Thyroid gland (tissue), 4 donors: ENCODE measurements around the gene RRBP1.

ENCODE experiments used
- CTCF ChIP-seq, 6 experiments: fragments of 200-600 bp in 3 of 6; fragments of 450-650 bp in 3 of 6; sonication (generic) in 3 of 6; IDR thresholded peaks; one replicate each; pipeline ENCODE4 v1.5.1; 2016 to 2019; ENCODE audit warnings: antibody characterized with exemption in 6 of 6, mild to moderate bottlenecking in 2 of 6, inconsistent platforms in 1 of 6, moderate library complexity in 1 of 6
- POLR2A ChIP-seq, 2 donors: fragments of 450-650 bp; IDR thresholded peaks; one replicate each; pipeline ENCODE4 v1.6.1; 2017; ENCODE audit warnings: antibody characterized with exemption in 2 of 2, mild to moderate bottlenecking in 2 of 2, moderate library complexity in 1 of 2

GRCh38 chr20:17637985-17638640, 43.9 kb downstream of the RRBP1 start:
- TF ChIP-seq POLR2A (IDR thresholded peaks at IDR 0.05) (no peak), CTCF (IDR thresholded peaks at IDR 0.05) (no peak)
